Kidney epithelial cell (primary cell): ENCODE data around the gene TSHZ2. TPM values are rescaled to one million over a fixed set of nuclear protein-coding genes. Genes with fewer than 3 reads are reported as not detected.

Source experiments
- DNase-seq: peaks from one replicate; pipeline ENCODE4 v3.0.0-alpha.2; 2010; ENCODE audit warnings: low read depth
- H3K27me3 ChIP-seq: 2 replicates; pipeline ENCODE4 v1.6.0; 2011; ENCODE audit warnings: low read length; ENCODE audit not compliant: control insufficient read depth, insufficient read depth
- H3K36me3 ChIP-seq: 2 replicates; pipeline ENCODE4 v1.5.1; 2011; ENCODE audit warnings: low read length; ENCODE audit not compliant: control insufficient read depth, insufficient read depth
- H3K4me3 ChIP-seq: 2 replicates; pipeline ENCODE4 v1.5.1; 2011; ENCODE audit warnings: low read depth, mild to moderate bottlenecking, control low read depth, low read length
- CTCF ChIP-seq: IDR thresholded peaks from 2 replicates; pipeline ENCODE4 v1.5.1; 2011; ENCODE audit warnings: mild to moderate bottlenecking, moderate library complexity, low read length, control low read depth, inconsistent platforms; ENCODE audit not compliant: insufficient read depth, poor library complexity, severe bottlenecking
- total RNA-seq: library from RNA; depleted of rRNA; stranded (reverse); fragments of >200 nt; gene quantifications from 2 replicates; pipeline ENCODE4 v1.2.3, GENCODE V29; 2015

TSHZ2 gene
- total RNA-seq, 1 donor from 2014 or later = 1.0 TPM

- DNase-seq = no peak
- no peak for TF ChIP-seq CTCF
- Histone ChIP-seq H3K27me3 (no peaks in the 10 kb centered on the region), H3K36me3 (no peaks in the 10 kb centered on the region), H3K4me3 (no peak overlapping the region)
These were observed 422.3 kb downstream of the TSHZ2 start for GRCh38 chr20:53394433-53394832.

GRCh38 chr20:53395188-53395923 lies 423.2 kb downstream of the TSHZ2 start:
- no peak for TF ChIP-seq CTCF
- Histone ChIP-seq H3K27me3 (no peaks in the 10 kb centered on the region), H3K4me3 (no peak overlapping the region), H3K36me3 (no peaks in the 10 kb centered on the region)
- no peak for DNase-seq

- H3K36me3 ChIP-seq = no peaks in the 10 kb centered on the region
- H3K27me3 ChIP-seq = no peaks in the 10 kb centered on the region
- DNase-seq = no peak
- no peak overlapping the region for H3K4me3 ChIP-seq
- TF ChIP-seq CTCF = no peak
These were observed 426.9 kb downstream of the TSHZ2 start for GRCh38 chr20:53399083-53399482.

- no peak for DNase-seq
- Histone ChIP-seq H3K27me3 (no peaks in the 10 kb centered on the region), H3K4me3 (no peak overlapping the region), H3K36me3 (no peaks in the 10 kb centered on the region)
- no peak for TF ChIP-seq CTCF
These were observed 427.6 kb downstream of the TSHZ2 start for GRCh38 chr20:53399592-53400335.

GRCh38 chr20:53402233-53403005 lies 430.3 kb downstream of the TSHZ2 start:
- Histone ChIP-seq H3K27me3 (no peaks in the 10 kb centered on the region), H3K4me3 (no peak overlapping the region), H3K36me3 (no peaks in the 10 kb centered on the region)
- no peak for DNase-seq
- no peak for TF ChIP-seq CTCF
